ENCODE measurements around the gene PRDX5.
"Not testable (repeated sequence)": the region's sequence is repeated elsewhere in the genome, so short reads cannot be mapped to it uniquely, and the experiment has no call there.

The PRDX5 gene

DNA sequence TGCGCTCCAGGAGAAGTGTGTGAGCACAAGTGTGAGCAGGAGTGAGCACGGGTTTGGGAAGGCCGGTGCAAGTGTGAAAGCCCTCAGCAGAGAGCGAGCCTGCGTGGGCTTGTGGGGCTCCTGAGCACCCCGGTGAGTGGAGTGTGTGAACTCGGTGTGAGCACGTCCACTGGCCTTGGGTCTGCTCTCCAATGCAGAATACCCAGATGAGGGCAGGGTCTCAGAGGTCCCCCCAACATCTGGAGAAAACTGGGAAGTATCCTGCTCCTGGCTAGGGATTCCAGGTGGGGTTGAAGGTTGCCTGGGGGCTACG lies 11.4 kb upstream of the PRDX5 start:
- 0 out of 2 replicates have a peak, but pooled peaks cover 3% of the 10 kb centered on the region for H3F3A ChIP-seq (ENCODE audit: low read depth)
- peaks cover 21% of the 10 kb centered on the region for H4K20me1 ChIP-seq (ENCODE audit: insufficient read depth, low read length, poor library complexity, severe bottlenecking)
- H3K9me3 ChIP-seq (ENCODE audit: insufficient read depth, low read depth, low read length) = no peaks in the 10 kb centered on the region
- TF ChIP-seq, protein P1, sequence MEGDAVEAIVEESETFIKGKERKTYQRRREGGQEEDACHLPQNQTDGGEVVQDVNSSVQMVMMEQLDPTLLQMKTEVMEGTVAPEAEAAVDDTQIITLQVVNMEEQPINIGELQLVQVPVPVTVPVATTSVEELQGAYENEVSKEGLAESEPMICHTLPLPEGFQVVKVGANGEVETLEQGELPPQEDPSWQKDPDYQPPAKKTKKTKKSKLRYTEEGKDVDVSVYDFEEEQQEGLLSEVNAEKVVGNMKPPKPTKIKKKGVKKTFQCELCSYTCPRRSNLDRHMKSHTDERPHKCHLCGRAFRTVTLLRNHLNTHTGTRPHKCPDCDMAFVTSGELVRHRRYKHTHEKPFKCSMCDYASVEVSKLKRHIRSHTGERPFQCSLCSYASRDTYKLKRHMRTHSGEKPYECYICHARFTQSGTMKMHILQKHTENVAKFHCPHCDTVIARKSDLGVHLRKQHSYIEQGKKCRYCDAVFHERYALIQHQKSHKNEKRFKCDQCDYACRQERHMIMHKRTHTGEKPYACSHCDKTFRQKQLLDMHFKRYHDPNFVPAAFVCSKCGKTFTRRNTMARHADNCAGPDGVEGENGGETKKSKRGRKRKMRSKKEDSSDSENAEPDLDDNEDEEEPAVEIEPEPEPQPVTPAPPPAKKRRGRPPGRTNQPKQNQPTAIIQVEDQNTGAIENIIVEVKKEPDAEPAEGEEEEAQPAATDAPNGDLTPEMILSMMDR (conservative IDR thresholded peaks at IDR 0.05; ENCODE audit: low read length) = no peak
- TF ChIP-seq EZH2phosphoT487 (IDR thresholded peaks at IDR 0.05; ENCODE audit: borderline replicate concordance) = no peak
- no peak overlapping the region for H2AFZ ChIP-seq (ENCODE audit: low read length)
- peak overlapping the region; percentile 96 for H3K4me3 ChIP-seq (ENCODE audit: low read length, poor library complexity, severe bottlenecking)
- peak overlapping the region; percentile 93 for H3K4me2 ChIP-seq (ENCODE audit: low read depth, low read length, poor library complexity, severe bottlenecking)
- no peaks in the 10 kb centered on the region for H3K36me3 ChIP-seq (ENCODE audit: insufficient read depth, low read length)
- no peaks in the 10 kb centered on the region for H3K27me3 ChIP-seq (ENCODE audit: insufficient read depth, low read length, poor library complexity, severe bottlenecking)
- H3K9me2 ChIP-seq (replicated peaks; ENCODE audit: low read depth, low read length) = no peaks in the 10 kb centered on the region
- H3K79me2 ChIP-seq (ENCODE audit: insufficient read depth, low read length) = peaks cover 34% of the 10 kb centered on the region
- H3K9ac ChIP-seq (ENCODE audit: low read depth, low read length, poor library complexity, severe bottlenecking) = peak overlapping the region; percentile 88
- peaks cover 18% of the 10 kb centered on the region for H3K4me1 ChIP-seq (ENCODE audit: insufficient read depth, low read length, poor library complexity, severe bottlenecking)

DNA sequence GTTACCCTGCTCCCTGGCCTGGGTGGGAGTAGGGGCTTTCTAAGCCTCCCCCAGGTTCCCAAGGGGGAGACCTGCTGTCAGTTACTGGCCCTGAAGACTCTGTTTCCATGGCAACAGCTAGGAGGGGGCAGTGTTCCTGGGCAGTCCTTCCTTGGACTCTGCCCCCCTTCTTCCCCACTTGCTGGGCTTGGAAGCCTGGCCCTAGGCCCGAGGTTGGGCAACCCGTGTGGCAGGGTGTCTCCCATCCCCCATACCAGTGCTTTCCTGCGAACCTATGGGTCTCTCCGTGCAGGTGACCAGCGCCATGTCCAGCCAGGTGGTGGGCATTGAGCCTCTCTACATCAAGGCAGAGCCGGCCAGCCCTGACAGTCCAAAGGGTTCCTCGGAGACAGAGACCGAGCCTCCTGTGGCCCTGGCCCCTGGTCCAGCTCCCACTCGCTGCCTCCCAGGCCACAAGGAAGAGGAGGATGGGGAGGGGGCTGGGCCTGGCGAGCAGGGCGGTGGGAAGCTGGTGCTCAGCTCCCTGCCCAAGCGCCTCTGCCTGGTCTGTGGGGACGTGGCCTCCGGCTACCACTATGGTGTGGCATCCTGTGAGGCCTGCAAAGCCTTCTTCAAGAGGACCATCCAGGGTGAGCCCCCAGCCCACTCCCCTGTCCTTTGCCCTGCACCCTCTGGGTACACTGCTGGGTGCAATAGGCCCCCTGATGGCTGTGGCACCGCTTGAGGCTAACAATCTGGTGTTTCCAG lies 10.9 kb upstream of the PRDX5 start:
- Histone ChIP-seq H3K4me3 (ENCODE audit: low read length, poor library complexity, severe bottlenecking) (peak overlapping the region; percentile 96), H2AFZ (ENCODE audit: low read length) (no peak overlapping the region), H3K27me3 (ENCODE audit: insufficient read depth, low read length, poor library complexity, severe bottlenecking) (no peaks in the 10 kb centered on the region), H3K9ac (ENCODE audit: low read depth, low read length, poor library complexity, severe bottlenecking) (peak overlapping the region; percentile 88), H3K79me2 (ENCODE audit: insufficient read depth, low read length) (peaks cover 34% of the 10 kb centered on the region), H3K9me3 (ENCODE audit: insufficient read depth, low read depth, low read length) (no peaks in the 10 kb centered on the region), H4K20me1 (ENCODE audit: insufficient read depth, low read length, poor library complexity, severe bottlenecking) (peaks cover 21% of the 10 kb centered on the region), H3F3A (ENCODE audit: low read depth) (0 out of 2 replicates have a peak, but pooled peaks cover 3% of the 10 kb centered on the region), H3K4me1 (ENCODE audit: insufficient read depth, low read length, poor library complexity, severe bottlenecking) (peaks cover 18% of the 10 kb centered on the region), H3K4me2 (ENCODE audit: low read depth, low read length, poor library complexity, severe bottlenecking) (peak overlapping the region; percentile 93), H3K9me2 (replicated peaks; ENCODE audit: low read depth, low read length) (no peaks in the 10 kb centered on the region), H3K36me3 (ENCODE audit: insufficient read depth, low read length) (no peaks in the 10 kb centered on the region)
- TF ChIP-seq, protein P1 (conservative IDR thresholded peaks at IDR 0.05; ENCODE audit: low read length) = no peak
- no peak for TF ChIP-seq EZH2phosphoT487 (IDR thresholded peaks at IDR 0.05; ENCODE audit: borderline replicate concordance)

DNA sequence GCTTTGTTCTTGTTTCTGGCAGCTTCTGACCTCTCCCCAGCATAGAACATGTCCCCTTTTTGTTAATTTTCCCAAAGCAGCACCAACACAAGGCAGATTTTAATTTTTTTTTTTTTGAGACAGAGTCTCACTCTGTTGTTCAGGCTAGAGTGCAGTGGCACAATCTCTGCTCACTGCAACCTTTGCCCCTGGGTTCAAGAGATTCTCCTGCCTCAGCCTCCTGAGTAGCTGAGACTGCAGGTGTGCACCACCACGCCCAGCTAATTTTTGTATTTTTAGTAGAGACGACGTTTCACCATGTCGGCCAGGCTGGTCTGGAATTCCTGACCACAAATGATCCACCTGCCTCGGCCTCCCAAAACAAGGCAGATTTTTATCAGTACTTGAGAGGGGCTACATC lies 10.1 kb upstream of the PRDX5 start:
- H3K27me3 ChIP-seq (ENCODE audit: insufficient read depth, low read length, poor library complexity, severe bottlenecking); H3F3A ChIP-seq (ENCODE audit: low read depth); H3K36me3 ChIP-seq (ENCODE audit: insufficient read depth, low read length); H2AFZ ChIP-seq (ENCODE audit: low read length); H3K9ac ChIP-seq (ENCODE audit: low read depth, low read length, poor library complexity, severe bottlenecking); H3K9me3 ChIP-seq (ENCODE audit: insufficient read depth, low read depth, low read length); H3K9me2 ChIP-seq (replicated peaks; ENCODE audit: low read depth, low read length): not testable (repeated sequence)
- Histone ChIP-seq H3K4me2 (ENCODE audit: low read depth, low read length, poor library complexity, severe bottlenecking) (peak overlapping the region; percentile 93), H4K20me1 (ENCODE audit: insufficient read depth, low read length, poor library complexity, severe bottlenecking) (peaks cover 21% of the 10 kb centered on the region), H3K4me1 (ENCODE audit: insufficient read depth, low read length, poor library complexity, severe bottlenecking) (peaks cover 18% of the 10 kb centered on the region), H3K79me2 (ENCODE audit: insufficient read depth, low read length) (peaks cover 37% of the 10 kb centered on the region), H3K4me3 (ENCODE audit: low read length, poor library complexity, severe bottlenecking) (peak overlapping the region; percentile 96)

DNA sequence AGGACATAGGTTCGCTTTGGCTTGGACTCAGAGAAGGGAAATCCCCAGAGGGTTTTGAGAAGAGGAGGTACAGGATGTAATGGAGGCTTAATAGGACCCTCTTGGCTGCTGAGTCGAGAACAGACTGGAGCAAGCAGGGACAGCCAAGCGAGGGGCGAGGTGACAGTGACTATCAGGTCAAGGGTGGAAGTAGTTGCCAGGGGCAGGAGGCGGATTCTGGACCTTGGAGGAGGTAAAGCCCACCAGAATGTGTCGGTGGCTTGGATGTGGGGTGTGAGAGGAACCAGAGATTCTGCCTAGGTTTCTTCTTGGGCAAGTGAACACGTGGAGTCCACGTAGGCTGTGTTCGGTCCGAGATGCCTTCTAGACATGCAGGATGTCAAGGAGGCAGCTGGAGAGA lies 5.0 kb upstream of the PRDX5 start:
- H3K9ac ChIP-seq (ENCODE audit: low read depth, low read length, poor library complexity, severe bottlenecking) = no peak overlapping the region
- H3K4me2 ChIP-seq (ENCODE audit: low read depth, low read length, poor library complexity, severe bottlenecking) = no peak overlapping the region
- no peak overlapping the region for H2AFZ ChIP-seq (ENCODE audit: low read length)

More for the DNA sequence above, 5.0 kb upstream of the PRDX5 start:
- Histone ChIP-seq H3K79me2 (ENCODE audit: insufficient read depth, low read length) (peaks cover 38% of the 10 kb centered on the region), H4K20me1 (ENCODE audit: insufficient read depth, low read length, poor library complexity, severe bottlenecking) (peaks cover 12% of the 10 kb centered on the region), H3K36me3 (ENCODE audit: insufficient read depth, low read length) (peaks cover 7% of the 10 kb centered on the region; the same call in 1 of the 2 replicates), H3K9me3 (ENCODE audit: insufficient read depth, low read depth, low read length) (no peaks in the 10 kb centered on the region), H3K27me3 (ENCODE audit: insufficient read depth, low read length, poor library complexity, severe bottlenecking) (no peaks in the 10 kb centered on the region), H3K4me3 (ENCODE audit: low read length, poor library complexity, severe bottlenecking) (no peak overlapping the region), H3K4me1 (ENCODE audit: insufficient read depth, low read length, poor library complexity, severe bottlenecking) (no peaks in the 10 kb centered on the region), H3F3A (ENCODE audit: low read depth) (peaks cover 7% of the 10 kb centered on the region; the same call in 1 of the 2 replicates), H3K9me2 (replicated peaks; ENCODE audit: low read depth, low read length) (no peaks in the 10 kb centered on the region)
- TF ChIP-seq EZH2phosphoT487 (IDR thresholded peaks at IDR 0.05; ENCODE audit: borderline replicate concordance) = no peak
- TF ChIP-seq, protein P1 (conservative IDR thresholded peaks at IDR 0.05; ENCODE audit: low read length) = no peak
